AG04450 (cell line): ENCODE data around the gene SCUBE1. TPM values are rescaled to one million over a fixed set of nuclear protein-coding genes. Genes with fewer than 3 reads are reported as not detected.

Experiments used
- CTCF ChIA-PET: fragments of 300-600, 350-600 bp; formaldehyde crosslinking; extraction: SDS; loops from one replicate; lab custom pipeline; 2022; ENCODE audit warnings: antibody characterized with exemption, inconsistent platforms; lab: Charles Lee
- POLR2A ChIA-PET: fragments of 350-600 bp; formaldehyde crosslinking; extraction: SDS; loops from one replicate; lab custom pipeline; 2021; ENCODE audit warnings: antibody characterized with exemption, inconsistent platforms; lab: Yijun Ruan, JAX
- DNase-seq: peaks from one replicate; pipeline ENCODE4 v3.0.0-alpha.2; 2011; ENCODE audit warnings: low read depth, low spot score
- H3K27ac ChIP-seq: one replicate; pipeline ENCODE4 v1.5.1; 2012; ENCODE audit warnings: low read depth, low read length, control low read depth
- H3K27me3 ChIP-seq: one replicate; pipeline ENCODE4 v1.6.0; 2012; ENCODE audit warnings: low read length; ENCODE audit not compliant: control insufficient read depth, insufficient read depth
- H3K4me3 ChIP-seq: 2 replicates; pipeline ENCODE4 v1.5.1; 2011; ENCODE audit warnings: mild to moderate bottlenecking, low read depth, low read length, control low read depth
- H3K9me3 ChIP-seq: 2 replicates; pipeline ENCODE4 v1.5.1; 2012; ENCODE audit warnings: low read length; ENCODE audit not compliant: control insufficient read depth, insufficient read depth
- CTCF ChIP-seq: IDR thresholded peaks from 2 replicates; pipeline ENCODE4 v1.5.1; 2011; ENCODE audit warnings: low read depth, low read length, control low read depth, inconsistent platforms
- polyA plus RNA-seq: library from polyadenylated mRNA; depleted of rRNA; stranded (reverse); fragments of >200 nt; gene quantifications from 2 replicates; pipeline ENCODE4 v1.2.3, GENCODE V29; 2011

The SCUBE1 gene
- polyA plus RNA-seq, 1 experiment: not detected

DNA sequence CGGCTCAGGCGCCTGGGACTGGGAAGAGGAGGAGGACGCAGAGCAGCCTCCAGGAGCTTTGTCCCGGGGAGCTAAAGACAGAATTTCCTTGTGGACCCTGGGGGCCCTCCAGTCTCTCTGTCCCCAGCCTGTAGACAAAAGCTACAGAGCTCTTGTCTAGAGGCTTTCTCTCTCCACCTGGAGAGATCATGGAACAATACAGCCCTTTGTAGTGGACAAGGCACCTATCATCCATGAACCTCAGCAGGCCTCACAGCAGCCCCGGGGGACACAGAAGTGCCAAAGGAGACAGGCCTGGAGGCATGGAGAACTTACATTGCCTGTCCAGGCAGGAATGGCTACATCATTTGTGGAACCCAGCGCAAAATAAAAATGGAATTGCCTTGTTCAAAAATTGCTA, 100.5 kb downstream of the SCUBE1 start:
- POLR2A ChIA-PET: interaction anchor here (0.6 kb wide), 1 partner anchor 90 kb away, joined by 4 read pairs; no protein-coding TSS in a partner anchor
- Histone ChIP-seq H3K9me3 (no peaks in the 10 kb centered on the region; the same call in 1 of the 2 replicates), H3K27ac (no peak overlapping the region), H3K27me3 (peaks cover 35% of the 10 kb centered on the region), H3K4me3 (no peak overlapping the region)
- CTCF ChIA-PET: no interaction called here
- DNase-seq: no peak
- no peak for TF ChIP-seq CTCF

DNA sequence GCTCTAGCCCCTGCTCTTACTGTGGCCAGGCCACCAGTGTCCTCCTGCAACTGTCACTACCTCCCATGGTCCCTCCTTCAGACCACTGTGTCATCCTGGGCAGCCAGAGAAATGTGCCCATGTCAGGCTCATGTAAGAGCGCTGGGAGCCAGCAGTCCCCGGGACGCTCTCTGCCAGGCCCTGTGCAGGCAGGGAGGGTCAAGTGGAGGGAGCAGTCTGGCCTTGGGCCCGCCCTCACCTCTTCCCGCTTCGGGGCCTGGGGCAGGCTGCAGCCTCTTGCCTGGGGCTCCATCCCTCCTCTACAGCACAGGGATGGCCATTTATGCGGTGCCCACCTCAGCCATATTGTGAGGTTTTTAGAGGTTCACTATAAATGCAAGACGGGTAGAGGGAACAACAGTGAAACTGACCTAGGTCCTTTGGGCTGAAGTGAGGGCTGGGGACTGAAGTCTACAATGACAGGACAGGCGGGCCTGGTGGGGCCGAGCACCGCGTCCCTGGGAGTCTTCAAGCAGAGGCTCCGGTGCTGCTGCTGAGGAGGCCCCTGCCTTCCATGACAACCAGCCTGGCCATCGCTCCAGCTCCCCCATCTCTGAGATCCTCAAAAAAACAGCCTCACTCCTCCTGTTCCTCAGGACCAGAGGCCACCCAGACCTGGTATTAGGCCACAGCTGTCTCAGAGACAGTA, 101.3 kb downstream of the SCUBE1 start:
- H3K4me3 ChIP-seq: no peak overlapping the region
- no peak for DNase-seq
- ChIA-PET CTCF (no interaction called here), POLR2A (no interaction called here)
- H3K27me3 ChIP-seq: peaks cover 34% of the 10 kb centered on the region
- no peak overlapping the region for H3K27ac ChIP-seq
- no peak for TF ChIP-seq CTCF
- H3K9me3 ChIP-seq: no peaks in the 10 kb centered on the region; the same call in 1 of the 2 replicates

GRCh38 chr22:43241138-43241597, 102.0 kb downstream of the SCUBE1 start:
- Histone ChIP-seq H3K27me3 (peaks cover 35% of the 10 kb centered on the region), H3K4me3 (no peak overlapping the region), H3K27ac (no peak overlapping the region), H3K9me3 (no peaks in the 10 kb centered on the region; the same call in 1 of the 2 replicates)
- no peak for TF ChIP-seq CTCF
- CTCF ChIA-PET: interaction anchor here (0.9 kb wide), 1 partner anchor 9 kb away, joined by 3 read pairs; no protein-coding TSS in a partner anchor
- no peak for DNase-seq
- POLR2A ChIA-PET: no interaction called here

DNA sequence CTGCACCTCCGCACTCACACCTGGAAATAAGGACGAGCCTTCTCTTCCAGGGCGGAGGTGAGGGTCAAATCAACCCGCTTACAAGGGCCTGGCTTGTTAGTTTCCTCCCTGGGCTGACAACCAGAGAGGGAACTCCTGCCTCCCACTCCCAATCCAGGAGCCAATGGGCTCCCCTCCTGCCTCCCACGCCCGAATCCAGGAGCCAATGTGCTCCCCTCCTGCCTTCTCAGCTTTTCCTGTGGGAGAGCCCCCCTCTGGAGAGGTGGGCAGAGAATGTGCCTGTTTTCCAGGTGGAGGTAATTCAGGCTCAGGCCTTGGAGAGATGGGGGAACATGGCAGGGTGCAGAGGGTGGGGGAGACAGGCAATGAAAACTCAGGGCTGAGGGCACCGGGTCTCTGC, 102.6 kb downstream of the SCUBE1 start:
- peaks cover 41% of the 10 kb centered on the region for H3K27me3 ChIP-seq
- no peak for DNase-seq
- H3K27ac ChIP-seq: no peak overlapping the region
- TF ChIP-seq CTCF: no peak
- no peaks in the 10 kb centered on the region; the same call in 1 of the 2 replicates for H3K9me3 ChIP-seq
- H3K4me3 ChIP-seq: no peak overlapping the region
- CTCF ChIA-PET: interaction anchor here (0.9 kb wide), 1 partner anchor 8 kb away, joined by 3 read pairs; no protein-coding TSS in a partner anchor
- POLR2A ChIA-PET: interaction anchor here (0.6 kb wide), 1 partner anchor 542 kb away, joined by 3 read pairs; no protein-coding TSS in a partner anchor

DNA sequence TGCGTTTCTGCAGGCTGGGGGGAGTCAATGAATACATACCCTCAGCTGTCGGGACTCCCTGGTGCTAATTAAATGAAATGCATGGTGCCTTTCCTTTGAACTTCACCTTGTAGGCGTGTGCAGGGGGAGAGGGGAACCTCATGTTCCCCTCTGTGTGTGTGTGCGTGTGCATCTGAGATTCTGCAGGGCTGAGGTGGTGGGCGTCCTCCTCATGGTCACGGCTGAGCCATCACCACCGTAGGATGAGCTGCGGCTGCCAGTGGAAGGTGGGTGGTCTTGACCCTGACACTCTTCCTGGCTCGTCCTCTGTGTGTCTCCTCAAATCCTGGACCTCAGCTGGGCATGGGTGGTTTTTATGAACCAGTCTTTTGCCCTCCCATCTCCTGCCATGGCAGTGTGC, 103.2 kb downstream of the SCUBE1 start:
- Histone ChIP-seq H3K27ac (no peak overlapping the region), H3K4me3 (no peak overlapping the region), H3K9me3 (no peaks in the 10 kb centered on the region; the same call in 1 of the 2 replicates), H3K27me3 (peaks cover 43% of the 10 kb centered on the region)
- no peak for DNase-seq
- no peak for TF ChIP-seq CTCF
- CTCF ChIA-PET: interaction anchor here (0.5 kb wide), 1 partner anchor 104 kb away, joined by 4 read pairs; no protein-coding TSS in a partner anchor
- POLR2A ChIA-PET: interaction anchor here (0.6 kb wide), 1 partner anchor 542 kb away, joined by 3 read pairs; no protein-coding TSS in a partner anchor
